Small intestine (tissue), 7 donors: ENCODE measurements around the gene FLRT2. TPM values are rescaled to one million over a fixed set of nuclear protein-coding genes. Genes with fewer than 3 reads are reported as not detected.

Experiments
- DNase-seq, 2 donors: peaks; one replicate each; pipeline versions ENCODE4 v3.0.0 to v3.0.0-alpha.2; 2013
- FAIRE-seq: peaks from 2 replicates; lab custom pipeline; 2012; peaks lifted over from hg19 to GRCh38; lab: Jason Lieb, UNC
- H3K27ac ChIP-seq, 3 donors: one replicate each; pipeline ENCODE4 v1.5.1; 2013; ENCODE audit warnings: low read length in 2 of 3, mild to moderate bottlenecking in 2 of 3, control low read depth in 1 of 3, inconsistent platforms in 1 of 3, low read depth in 1 of 3, moderate library complexity in 1 of 3
- H3K27me3 ChIP-seq, 3 donors: one replicate each; pipeline ENCODE4 v1.6.1; 2013; ENCODE audit warnings: low read length in 3 of 3, inconsistent platforms in 1 of 3; ENCODE audit not compliant: control insufficient read depth in 3 of 3, insufficient read depth in 3 of 3
- H3K36me3 ChIP-seq, 3 donors: one replicate each; pipeline ENCODE4 v1.6.1; 2013; ENCODE audit warnings: low read length in 3 of 3, inconsistent platforms in 1 of 3, low read depth in 1 of 3, mild to moderate bottlenecking in 1 of 3, moderate library complexity in 1 of 3; ENCODE audit not compliant: control insufficient read depth in 3 of 3, insufficient read depth in 2 of 3
- H3K4me1 ChIP-seq, 3 donors: one replicate each; pipeline ENCODE4 v1.6.1; 2013; ENCODE audit warnings: low read length in 2 of 3, inconsistent platforms in 1 of 3, low read depth in 1 of 3, mild to moderate bottlenecking in 1 of 3, moderate library complexity in 1 of 3; ENCODE audit not compliant: control insufficient read depth in 3 of 3, insufficient read depth in 2 of 3
- H3K4me3 ChIP-seq, 3 donors: one replicate each; pipeline ENCODE4 v1.5.1; 2013; ENCODE audit warnings: low read length in 3 of 3, control low read depth in 1 of 3, inconsistent platforms in 1 of 3, low read depth in 1 of 3, mild to moderate bottlenecking in 1 of 3, moderate library complexity in 1 of 3
- H3K9me3 ChIP-seq, 2 donors: one replicate each; pipeline ENCODE4 v1.6.1; 2013; ENCODE audit warnings: low read depth in 1 of 2, low read length in 1 of 2; ENCODE audit not compliant: control insufficient read depth in 2 of 2, insufficient read depth in 1 of 2
- WGBS, 3 donors: extraction: QIAGEN DNeasy Blood & Tissue Kit; methylation state at CpG; one replicate each; pipeline ENCODE4 v1.1.7; 2013; 5-methylcytosine and 5-hydroxymethylcytosine counted together
- polyA plus RNA-seq, 4 donors: library from polyadenylated mRNA; stranded (reverse) in 3 of 4; unstranded in 1 of 4; fragments of 200-250 nt in 3 of 4; fragments of 120-200 nt in 1 of 4; gene quantifications; one replicate each; pipeline versions ENCODE4 v1.2.1 to v1.2.3, GENCODE V29; 2013
- donor health status: healthy with polysubstance abuse.
- donor health status: control.
- donor health status: control.
- donor health status: Bipolar disorder and iron deficiency.
- donor health status: healthy.

FLRT2 gene
- polyA plus RNA-seq, 4 donors: under 0.01 to 15.2 (median 2.7) TPM; not detected in 1

- FAIRE-seq: no peak
- Histone ChIP-seq H3K27ac (no peak overlapping the region), H3K4me1 (no peaks in the 10 kb centered on the region), H3K9me3 (no peaks in the 10 kb centered on the region), H3K4me3 (no peak overlapping the region), H3K27me3 (no peaks in the 10 kb centered on the region), H3K36me3 (no peaks in the 10 kb centered on the region)
- WGBS, 3 donors: 65 to 76% (median 66%) methylated on average over 3 of the region's 3 CpGs
- DNase-seq: no peak
Measured at GRCh38 chr14:85702997-85703396, 173.1 kb downstream of the FLRT2 start.
